Astrocyte (in vitro differentiated cells and primary cell): ENCODE measurements around the gene TTC12.

ENCODE experiments used
- EZH2 ChIP-seq: IDR thresholded peaks from 2 replicates; pipeline ENCODE4 v1.6.1; 2012; ENCODE audit warnings: mild to moderate bottlenecking, low read length, inconsistent platforms; ENCODE audit not compliant: insufficient read depth
- TF ChIP-seq, protein P1 (sequence below): IDR thresholded peaks from 2 replicates; pipeline ENCODE4 v1.5.1; 2011; ENCODE audit warnings: low read depth, mild to moderate bottlenecking, inconsistent platforms, low read length, moderate library complexity; ENCODE audit not compliant: insufficient read depth

DNA sequence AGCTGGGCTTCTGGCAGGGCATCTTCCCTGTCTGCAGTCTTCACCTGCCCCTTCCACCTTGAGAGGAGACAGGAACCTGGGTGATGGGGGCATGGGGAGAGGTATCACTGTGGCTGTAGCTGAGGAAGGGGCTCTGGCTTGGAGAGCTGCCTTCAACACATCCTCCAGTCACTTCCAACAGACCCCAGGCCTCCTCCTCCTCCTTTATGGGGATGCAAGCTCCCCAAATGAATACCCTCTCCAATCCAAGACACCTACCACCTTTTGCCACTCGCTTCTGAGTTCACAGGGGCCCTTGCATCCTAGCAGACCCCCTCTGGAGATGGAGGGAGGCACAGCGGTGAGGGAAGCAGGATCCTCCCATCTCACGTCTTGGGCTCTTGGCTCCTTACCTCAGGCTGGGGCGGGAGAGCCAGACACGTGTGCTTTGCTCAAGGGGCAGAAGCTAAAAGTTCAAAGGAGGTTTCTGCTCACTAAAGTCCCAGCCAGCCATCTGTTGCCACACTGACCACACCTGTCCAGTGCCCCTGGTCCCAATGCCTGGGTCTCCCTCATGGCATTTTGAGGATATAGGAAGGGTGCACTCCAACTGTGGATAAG lies 86.3 kb downstream of the TTC12 start:
- TF ChIP-seq, protein P1, sequence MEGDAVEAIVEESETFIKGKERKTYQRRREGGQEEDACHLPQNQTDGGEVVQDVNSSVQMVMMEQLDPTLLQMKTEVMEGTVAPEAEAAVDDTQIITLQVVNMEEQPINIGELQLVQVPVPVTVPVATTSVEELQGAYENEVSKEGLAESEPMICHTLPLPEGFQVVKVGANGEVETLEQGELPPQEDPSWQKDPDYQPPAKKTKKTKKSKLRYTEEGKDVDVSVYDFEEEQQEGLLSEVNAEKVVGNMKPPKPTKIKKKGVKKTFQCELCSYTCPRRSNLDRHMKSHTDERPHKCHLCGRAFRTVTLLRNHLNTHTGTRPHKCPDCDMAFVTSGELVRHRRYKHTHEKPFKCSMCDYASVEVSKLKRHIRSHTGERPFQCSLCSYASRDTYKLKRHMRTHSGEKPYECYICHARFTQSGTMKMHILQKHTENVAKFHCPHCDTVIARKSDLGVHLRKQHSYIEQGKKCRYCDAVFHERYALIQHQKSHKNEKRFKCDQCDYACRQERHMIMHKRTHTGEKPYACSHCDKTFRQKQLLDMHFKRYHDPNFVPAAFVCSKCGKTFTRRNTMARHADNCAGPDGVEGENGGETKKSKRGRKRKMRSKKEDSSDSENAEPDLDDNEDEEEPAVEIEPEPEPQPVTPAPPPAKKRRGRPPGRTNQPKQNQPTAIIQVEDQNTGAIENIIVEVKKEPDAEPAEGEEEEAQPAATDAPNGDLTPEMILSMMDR: no peak
- TF ChIP-seq EZH2: no peak
